22Rv1 (cell line): Measurements from ENCODE around the gene GABPB2.

Source experiments
- ZFX ChIP-seq: fragments of 450-650 bp; IDR thresholded peaks from 2 replicates; pipeline ENCODE4 v1.6.1; 2017; ENCODE audit warnings: antibody characterized with exemption, borderline replicate concordance
- TF ChIP-seq, protein P1 (sequence below): fragments of 450-650 bp; IDR thresholded peaks from 2 replicates; pipeline ENCODE4 v1.5.1; 2017; ENCODE audit warnings: mild to moderate bottlenecking

DNA sequence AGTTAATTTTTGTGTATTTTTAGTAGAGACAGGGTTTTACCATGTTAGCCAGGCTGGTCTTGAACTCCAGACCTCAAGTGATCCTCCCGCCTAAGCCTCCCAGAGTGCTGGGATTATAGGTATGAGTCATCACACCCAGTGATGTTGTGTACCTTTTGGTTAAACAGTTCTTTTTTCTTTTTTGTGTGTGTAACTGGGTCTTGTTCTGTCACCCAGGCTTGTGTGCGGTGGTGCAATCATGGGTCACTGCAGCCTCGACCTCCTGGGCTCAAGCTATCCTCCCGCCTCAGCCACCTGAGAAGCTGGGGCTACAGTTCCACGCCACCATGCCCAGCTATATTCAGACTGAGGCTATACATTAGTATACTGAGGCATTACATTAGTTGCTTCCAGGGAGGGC is 37.8 kb downstream of the GABPB2 start:
- TF ChIP-seq, protein P1, sequence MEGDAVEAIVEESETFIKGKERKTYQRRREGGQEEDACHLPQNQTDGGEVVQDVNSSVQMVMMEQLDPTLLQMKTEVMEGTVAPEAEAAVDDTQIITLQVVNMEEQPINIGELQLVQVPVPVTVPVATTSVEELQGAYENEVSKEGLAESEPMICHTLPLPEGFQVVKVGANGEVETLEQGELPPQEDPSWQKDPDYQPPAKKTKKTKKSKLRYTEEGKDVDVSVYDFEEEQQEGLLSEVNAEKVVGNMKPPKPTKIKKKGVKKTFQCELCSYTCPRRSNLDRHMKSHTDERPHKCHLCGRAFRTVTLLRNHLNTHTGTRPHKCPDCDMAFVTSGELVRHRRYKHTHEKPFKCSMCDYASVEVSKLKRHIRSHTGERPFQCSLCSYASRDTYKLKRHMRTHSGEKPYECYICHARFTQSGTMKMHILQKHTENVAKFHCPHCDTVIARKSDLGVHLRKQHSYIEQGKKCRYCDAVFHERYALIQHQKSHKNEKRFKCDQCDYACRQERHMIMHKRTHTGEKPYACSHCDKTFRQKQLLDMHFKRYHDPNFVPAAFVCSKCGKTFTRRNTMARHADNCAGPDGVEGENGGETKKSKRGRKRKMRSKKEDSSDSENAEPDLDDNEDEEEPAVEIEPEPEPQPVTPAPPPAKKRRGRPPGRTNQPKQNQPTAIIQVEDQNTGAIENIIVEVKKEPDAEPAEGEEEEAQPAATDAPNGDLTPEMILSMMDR, result no peak
- no peak for TF ChIP-seq ZFX
